GM21717 (cell line): Measurements from ENCODE around the gene C17orf75.
"Not testable (repeated sequence)": the region's sequence is repeated elsewhere in the genome, so short reads cannot be mapped to it uniquely, and the experiment has no call there.

Source experiments
- ATAC-seq: cut with Tn5 transposase; IDR thresholded peaks from one replicate; pipeline ENCODE4 v1.9.1; 2021; ENCODE audit warnings: mild to moderate bottlenecking, moderate library complexity; ENCODE audit not compliant: unreplicated experiment

C17orf75 gene, protein sequence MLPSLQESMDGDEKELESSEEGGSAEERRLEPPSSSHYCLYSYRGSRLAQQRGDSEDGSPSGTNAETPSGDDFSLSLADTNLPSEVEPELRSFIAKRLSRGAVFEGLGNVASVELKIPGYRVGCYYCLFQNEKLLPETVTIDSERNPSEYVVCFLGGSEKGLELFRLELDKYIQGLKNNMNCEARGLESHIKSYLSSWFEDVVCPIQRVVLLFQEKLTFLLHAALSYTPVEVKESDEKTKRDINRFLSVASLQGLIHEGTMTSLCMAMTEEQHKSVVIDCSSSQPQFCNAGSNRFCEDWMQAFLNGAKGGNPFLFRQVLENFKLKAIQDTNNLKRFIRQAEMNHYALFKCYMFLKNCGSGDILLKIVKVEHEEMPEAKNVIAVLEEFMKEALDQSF

GRCh38 chr17:32341857-32342602, at the start of gene C17orf75:
TSS of gene C17orf75 (minus strand) at chr17:32342173. CDS start at chr17:32342139, 34 bp downstream.
- no peak for ATAC-seq

DNA sequence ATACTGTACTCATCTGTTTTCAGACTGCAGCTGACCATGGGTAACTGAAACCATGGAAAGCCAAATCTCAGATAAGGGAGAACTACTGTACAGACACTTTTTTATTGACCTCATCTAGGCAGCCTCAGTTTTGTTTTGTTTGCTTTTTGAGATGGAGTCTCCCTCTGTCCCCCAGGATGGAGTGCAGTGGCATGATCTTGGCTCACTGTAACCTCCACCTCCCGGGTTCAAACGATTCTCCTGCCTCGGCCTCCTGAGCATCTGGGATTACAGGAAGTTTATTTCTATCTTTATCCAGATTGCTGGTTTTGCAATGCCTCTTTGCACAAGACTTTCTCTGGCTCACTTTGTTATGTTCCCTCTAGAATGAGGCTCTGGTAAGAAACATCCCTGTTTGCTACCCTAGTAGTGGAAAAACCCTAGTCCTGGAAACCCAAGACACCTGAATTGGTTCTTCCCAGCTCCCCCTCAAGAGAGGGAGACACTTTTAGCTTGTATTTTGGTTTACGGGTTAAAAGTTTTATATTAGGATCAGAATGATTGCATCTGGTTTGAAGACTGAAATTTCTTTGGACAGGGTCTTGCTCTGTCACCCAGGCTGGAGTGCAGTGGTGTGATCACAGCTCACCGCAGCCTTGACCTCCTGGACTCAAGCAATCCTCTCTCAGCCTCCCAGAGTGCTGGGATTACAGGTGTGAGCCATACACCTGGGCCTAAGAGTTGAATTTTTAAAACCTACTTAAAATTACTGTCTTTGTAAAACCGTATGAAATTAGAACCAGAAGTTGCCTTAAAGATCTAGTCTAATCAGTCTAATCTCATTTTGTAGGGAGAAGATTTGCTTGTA, 46.9 kb upstream of the C17orf75 start:
- ATAC-seq: no peak

- ATAC-seq: not testable (repeated sequence)
These were observed 46.2 kb upstream of the C17orf75 start for GRCh38 chr17:32388128-32388527.

DNA sequence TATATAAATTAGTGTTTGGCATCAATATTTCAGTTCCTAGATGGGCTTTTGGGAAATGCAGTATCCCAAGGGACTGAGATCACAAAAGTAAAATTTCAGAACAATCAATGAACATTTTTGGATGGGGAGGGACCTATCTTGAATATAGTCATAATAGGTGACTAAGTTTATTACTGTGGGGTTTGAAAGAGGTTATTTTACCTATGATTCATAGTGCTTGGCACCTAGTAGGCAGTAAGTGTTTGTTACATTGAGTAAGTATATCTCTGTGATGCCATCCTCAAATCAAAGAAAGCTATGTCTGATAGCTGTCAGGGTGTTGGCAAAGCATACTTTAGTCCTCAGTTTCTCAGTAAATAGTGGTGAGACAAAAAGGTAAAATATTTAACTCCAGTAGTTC, 44.9 kb upstream of the C17orf75 start:
- no peak for ATAC-seq

DNA sequence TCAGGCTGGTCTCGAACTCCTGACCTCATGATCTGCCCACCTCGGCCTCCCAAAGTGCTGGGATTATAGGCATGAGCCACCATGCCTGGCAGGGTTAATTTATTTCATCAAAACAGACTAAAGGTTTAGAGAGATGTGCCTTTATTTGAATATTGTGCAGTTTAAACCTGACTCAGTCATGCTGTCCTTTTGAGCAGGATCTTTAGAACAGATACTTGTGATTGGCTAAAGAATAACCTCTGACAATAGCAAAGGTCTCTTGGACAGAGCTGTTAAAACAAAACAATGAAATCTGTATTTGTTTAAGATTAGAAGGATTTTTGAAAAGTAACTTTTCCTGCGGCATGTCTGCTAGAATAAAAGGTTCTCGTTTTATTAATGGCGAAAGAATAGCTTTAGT, 44.0 kb upstream of the C17orf75 start:
- ATAC-seq: no peak

GRCh38 chr17:32385121-32385520, 43.1 kb upstream of the C17orf75 start:
- ATAC-seq: no peak

GRCh38 chr17:32383926-32384434, 42.0 kb upstream of the C17orf75 start:
- ATAC-seq: no peak

DNA sequence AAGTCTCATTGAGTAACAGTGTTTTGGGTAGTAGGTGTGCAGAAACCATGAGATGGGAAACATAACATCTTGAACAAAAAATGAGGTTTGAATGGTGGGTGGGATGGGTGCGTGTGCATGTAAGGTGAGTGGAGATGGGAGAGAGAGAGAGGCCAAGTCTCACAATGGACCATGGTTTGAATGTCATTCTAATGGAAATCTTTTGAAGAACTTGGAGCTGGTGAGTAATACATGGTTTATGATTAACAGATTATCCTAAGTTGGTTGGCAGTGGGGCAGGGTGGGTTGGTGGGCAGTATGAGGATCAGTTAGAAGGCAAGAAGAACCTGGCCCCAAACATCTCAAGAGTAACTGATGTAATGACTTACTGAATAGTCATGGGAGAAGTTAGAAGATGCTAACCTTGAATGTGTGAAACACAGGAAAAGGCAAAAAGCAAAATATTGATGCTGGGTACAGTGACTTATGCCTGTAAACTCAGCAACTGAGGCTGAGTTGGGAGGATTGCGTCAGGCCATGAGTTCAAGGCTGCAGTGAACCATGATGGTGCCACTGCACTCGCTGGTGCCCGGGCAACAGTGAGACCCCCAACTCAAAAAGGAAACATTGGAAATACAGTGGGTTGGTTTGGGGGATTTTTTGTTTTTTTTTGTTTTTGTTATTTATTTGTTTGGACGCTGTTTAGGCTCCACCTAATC, 40.7 kb upstream of the C17orf75 start:
- no peak for ATAC-seq

DNA sequence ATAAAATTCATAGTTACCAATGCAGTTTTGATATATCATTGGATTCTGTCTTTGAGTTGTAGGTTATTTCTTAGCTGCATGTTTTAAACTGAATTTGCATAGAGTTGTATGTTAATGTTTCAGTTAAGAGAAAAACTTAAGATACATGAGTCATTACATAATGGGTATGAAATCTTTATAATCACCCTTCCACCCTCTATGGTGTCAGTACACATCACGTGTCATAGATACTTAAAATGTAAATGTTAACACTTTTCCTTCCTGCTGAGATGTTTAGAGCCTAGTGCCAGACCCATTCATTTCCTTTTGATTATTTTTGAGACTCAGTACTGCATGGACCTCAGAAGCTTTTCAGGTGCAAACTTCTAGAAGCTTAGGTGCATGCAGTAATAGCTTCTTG, 28.5 kb upstream of the C17orf75 start:
- no peak for ATAC-seq

- ATAC-seq: no peak
These were observed 19.3 kb upstream of the C17orf75 start for GRCh38 chr17:32361270-32361669.

DNA sequence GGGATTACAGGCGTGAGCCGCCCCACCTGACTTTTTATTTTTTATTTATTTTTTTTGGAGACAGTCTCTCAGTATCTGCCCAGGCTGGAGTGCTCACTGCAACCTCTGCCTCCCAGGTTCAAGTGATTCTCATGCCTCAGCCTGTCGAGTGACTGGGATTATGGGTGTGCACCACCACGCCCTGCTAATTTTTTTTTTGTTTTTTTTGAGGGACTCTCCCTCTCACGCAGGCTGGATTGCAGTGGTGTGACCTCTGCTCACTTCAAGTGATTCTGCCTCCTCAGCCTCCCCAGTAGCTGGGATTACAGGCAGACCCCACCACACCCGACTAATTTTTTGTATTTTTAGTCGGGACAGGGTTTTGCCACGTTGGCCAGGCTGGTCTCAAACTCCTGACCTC, 15.6 kb upstream of the C17orf75 start:
- no peak for ATAC-seq

DNA sequence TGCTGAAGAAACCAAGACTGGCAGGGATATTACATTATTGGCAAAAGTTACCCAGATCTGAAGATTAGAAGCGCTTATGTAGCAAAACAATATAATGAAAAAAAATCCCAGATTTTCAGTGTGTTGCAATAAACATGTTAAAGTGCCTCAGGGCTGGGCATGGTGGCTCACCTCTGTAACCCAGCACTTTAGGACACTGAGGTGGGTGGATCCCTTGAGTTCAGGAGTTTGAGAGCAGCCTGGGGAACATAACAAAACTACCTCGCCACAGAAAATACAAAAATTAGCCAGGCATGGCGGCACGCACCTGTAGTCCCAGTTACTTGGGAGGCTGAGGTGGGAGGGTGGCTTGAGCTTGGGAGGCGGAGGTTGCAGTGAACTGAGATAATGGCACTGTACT, 14.8 kb upstream of the C17orf75 start:
- no peak for ATAC-seq

DNA sequence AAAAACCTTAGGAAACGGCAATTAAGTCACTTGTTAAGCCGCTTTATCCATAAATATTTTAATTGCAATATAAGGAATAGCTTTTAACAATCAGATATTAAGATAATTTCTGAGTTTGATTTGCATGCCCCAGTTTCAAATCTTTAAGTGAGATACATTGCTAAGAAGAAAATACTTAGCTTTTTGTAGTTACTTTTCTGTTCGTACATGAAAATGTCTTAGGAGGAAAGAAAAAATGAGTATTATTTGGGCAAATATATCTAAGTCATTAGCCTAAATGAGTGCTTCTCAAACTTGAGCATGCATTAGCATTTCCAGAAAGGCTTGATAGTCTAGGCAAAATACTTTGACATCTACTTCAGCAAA, 14.4 kb upstream of the C17orf75 start:
- ATAC-seq: no peak

- no peak for ATAC-seq
These were observed 13.8 kb upstream of the C17orf75 start for GRCh38 chr17:32355649-32356377.

GRCh38 chr17:32352734-32353133, 10.8 kb upstream of the C17orf75 start:
- not testable (repeated sequence) for ATAC-seq

- ATAC-seq: no peak
These were observed 8.9 kb upstream of the C17orf75 start for GRCh38 chr17:32350666-32351418.

GRCh38 chr17:32349854-32350665, 8.1 kb upstream of the C17orf75 start, which contains the start of gene ZNF207:
TSS of gene ZNF207 (plus strand) at chr17:32350157. CDS start at chr17:32350286, 129 bp downstream.
- peak; percentile 86 for ATAC-seq

DNA sequence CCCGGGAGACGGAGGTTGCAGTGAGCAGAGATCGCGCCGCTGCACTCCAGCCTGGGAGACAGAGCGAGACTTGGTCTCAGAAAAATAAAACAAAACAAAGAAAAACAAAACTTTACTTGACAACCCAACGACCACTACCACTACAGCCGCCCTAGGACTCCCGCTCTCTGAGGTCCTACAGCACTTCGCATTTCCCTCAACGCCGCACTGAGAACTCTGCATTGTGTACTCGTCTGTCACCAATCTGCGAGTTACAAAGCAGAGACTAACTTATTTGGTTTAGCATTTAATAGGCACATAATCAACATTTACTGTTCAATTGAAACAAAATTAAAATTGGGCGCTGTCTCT, 7.5 kb upstream of the C17orf75 start:
- ATAC-seq: no peak
